ENCODE results near the gene COL4A3.

DNA sequence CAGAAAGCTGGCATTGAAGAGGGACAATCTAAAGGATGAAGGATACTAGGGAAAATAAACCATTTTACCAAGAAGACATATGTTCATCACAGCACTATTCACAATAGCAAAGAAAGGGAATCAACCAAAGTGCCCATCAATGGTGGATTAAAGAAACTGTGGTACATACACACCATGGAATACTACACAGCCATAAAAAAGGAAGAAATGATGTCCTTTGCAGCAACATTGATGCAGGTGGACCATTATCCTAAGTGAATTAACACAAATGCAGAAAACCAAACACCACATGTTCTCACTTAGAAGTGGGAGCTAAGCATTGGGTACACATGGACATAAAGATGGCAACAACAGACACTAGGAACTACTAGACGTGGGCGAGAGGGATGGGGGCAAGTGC, 153.4 kb downstream of the COL4A3 start:
- TF ChIP-seq, protein P1, sequence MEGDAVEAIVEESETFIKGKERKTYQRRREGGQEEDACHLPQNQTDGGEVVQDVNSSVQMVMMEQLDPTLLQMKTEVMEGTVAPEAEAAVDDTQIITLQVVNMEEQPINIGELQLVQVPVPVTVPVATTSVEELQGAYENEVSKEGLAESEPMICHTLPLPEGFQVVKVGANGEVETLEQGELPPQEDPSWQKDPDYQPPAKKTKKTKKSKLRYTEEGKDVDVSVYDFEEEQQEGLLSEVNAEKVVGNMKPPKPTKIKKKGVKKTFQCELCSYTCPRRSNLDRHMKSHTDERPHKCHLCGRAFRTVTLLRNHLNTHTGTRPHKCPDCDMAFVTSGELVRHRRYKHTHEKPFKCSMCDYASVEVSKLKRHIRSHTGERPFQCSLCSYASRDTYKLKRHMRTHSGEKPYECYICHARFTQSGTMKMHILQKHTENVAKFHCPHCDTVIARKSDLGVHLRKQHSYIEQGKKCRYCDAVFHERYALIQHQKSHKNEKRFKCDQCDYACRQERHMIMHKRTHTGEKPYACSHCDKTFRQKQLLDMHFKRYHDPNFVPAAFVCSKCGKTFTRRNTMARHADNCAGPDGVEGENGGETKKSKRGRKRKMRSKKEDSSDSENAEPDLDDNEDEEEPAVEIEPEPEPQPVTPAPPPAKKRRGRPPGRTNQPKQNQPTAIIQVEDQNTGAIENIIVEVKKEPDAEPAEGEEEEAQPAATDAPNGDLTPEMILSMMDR (IDR thresholded peaks at IDR 0.05; ENCODE audit: borderline replicate concordance, extremely low read depth, low read length, poor library complexity, severe bottlenecking) = no peak
- no peak for TF ChIP-seq EZH2 (IDR thresholded peaks at IDR 0.05; ENCODE audit: borderline replicate concordance, low read depth, low read length, severe bottlenecking)

All from DND-41 (cell line).